WI38 (cell line): ENCODE data around the gene AP4S1.
"Not testable (repeated sequence)": the region's sequence is repeated elsewhere in the genome, so short reads cannot be mapped to it uniquely, and the experiment has no call there.

Source experiments
- H3K4me3 ChIP-seq: 2 replicates; pipeline ENCODE4 v1.5.1; 2011; ENCODE audit warnings: low read depth, mild to moderate bottlenecking, control low read depth, low read length
- TF ChIP-seq, protein P1 (sequence below): IDR thresholded peaks from 2 replicates; pipeline ENCODE4 v1.5.1; 2012; ENCODE audit warnings: low read depth, mild to moderate bottlenecking, control low read depth, low read length

AP4S1 gene

GRCh38 chr14:31090883-31091764 is 65.7 kb downstream of the AP4S1 start:
- TF ChIP-seq, protein P1, sequence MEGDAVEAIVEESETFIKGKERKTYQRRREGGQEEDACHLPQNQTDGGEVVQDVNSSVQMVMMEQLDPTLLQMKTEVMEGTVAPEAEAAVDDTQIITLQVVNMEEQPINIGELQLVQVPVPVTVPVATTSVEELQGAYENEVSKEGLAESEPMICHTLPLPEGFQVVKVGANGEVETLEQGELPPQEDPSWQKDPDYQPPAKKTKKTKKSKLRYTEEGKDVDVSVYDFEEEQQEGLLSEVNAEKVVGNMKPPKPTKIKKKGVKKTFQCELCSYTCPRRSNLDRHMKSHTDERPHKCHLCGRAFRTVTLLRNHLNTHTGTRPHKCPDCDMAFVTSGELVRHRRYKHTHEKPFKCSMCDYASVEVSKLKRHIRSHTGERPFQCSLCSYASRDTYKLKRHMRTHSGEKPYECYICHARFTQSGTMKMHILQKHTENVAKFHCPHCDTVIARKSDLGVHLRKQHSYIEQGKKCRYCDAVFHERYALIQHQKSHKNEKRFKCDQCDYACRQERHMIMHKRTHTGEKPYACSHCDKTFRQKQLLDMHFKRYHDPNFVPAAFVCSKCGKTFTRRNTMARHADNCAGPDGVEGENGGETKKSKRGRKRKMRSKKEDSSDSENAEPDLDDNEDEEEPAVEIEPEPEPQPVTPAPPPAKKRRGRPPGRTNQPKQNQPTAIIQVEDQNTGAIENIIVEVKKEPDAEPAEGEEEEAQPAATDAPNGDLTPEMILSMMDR, result no peak
- no peak overlapping the region for H3K4me3 ChIP-seq

DNA sequence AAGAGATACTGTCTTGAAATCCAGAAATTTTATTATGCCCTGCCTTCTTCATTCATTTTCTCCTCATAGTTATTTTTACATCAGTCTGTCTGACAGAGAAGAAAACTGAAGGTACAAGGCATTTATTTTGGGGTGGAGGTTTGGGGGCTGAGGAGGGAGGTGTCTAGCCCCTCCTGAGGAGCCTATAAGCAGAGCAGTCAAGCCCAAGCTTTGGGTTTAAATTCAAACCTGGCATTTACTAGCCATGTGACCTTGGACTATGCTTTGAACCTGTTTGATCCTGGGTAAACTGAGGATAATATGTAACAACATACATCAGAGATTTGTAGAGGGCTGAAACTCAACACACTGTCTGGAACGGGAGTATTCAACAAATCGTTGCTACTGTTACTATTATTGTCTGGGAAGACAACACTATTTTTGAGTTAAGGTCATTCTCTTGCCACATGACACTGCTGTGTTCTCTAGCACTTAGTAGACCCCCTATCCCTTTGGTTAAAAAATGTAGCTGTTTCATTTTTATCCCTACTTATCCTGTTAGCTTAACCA is 66.8 kb downstream of the AP4S1 start:
- H3K4me3 ChIP-seq, result no peak overlapping the region
- TF ChIP-seq, protein P1, result no peak

- not testable (repeated sequence) for H3K4me3 ChIP-seq
Observed at GRCh38 chr14:31093884-31094839, 68.7 kb downstream of the AP4S1 start.

DNA sequence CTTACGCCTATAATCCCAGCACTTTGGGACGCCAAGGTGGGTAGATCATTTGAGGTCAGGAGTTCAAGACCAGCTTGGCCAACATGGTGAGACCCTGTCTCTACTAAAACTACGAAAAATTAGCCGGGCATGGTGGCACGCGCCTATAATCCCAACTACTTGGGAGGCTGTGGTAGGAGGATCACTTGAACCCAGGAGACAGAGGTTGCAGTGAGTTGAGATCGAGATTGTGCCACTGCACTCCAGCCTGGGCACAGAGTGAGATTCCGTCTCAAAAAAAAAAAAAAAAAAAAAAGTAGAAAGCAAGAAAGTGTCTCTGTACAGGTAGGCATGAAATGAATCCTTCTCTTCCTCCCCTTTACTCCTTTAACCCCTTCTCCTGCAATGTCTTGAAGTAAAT is 70.4 kb downstream of the AP4S1 start:
- H3K4me3 ChIP-seq, result not testable (repeated sequence)

DNA sequence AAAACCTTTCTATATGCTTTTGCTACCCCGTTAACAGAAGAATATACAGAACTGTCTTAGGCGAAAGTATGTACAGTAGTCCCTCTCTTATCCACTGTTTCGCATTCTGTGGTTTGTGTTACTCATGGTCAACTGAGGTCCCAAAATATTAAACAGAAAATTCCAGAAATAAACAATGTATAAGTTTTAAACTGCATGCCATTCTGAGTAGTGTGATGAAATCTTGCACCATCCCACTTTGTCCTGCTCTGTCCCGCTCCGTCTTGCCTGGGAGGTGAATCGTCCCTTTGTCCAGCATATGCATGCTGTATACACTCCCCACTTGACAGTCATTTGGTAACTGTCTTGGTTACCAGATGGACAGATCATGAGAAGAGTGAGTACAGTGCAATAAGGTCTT is 70.8 kb downstream of the AP4S1 start:
- TF ChIP-seq, protein P1, result no peak
- no peak overlapping the region for H3K4me3 ChIP-seq

GRCh38 chr14:31097081-31097480 is 71.6 kb downstream of the AP4S1 start:
- TF ChIP-seq, protein P1, result no peak
- no peak overlapping the region for H3K4me3 ChIP-seq

- no peak overlapping the region for H3K4me3 ChIP-seq
- TF ChIP-seq, protein P1, result no peak
Observed at GRCh38 chr14:31106768-31107167, 81.3 kb downstream of the AP4S1 start.

GRCh38 chr14:31109257-31109656 is 83.8 kb downstream of the AP4S1 start:
- H3K4me3 ChIP-seq, result no peak overlapping the region
- TF ChIP-seq, protein P1, result no peak
